Nephron progenitor cell (in vitro differentiated cells): ENCODE results near the gene IPCEF1.

Source experiments
- DNase-seq: peaks from one replicate; pipeline ENCODE4 v3.0.0; 2021
- H3K27ac Mint-ChIP-seq: 2 replicates; pipeline ENCODE4 v1.8.0; 2021; ENCODE audit warnings: mild to moderate bottlenecking, moderate library complexity, mixed read lengths
- H3K27me3 Mint-ChIP-seq: 2 replicates; pipeline ENCODE4 v1.8.0; 2021; ENCODE audit warnings: mild to moderate bottlenecking, low read depth, mixed read lengths; ENCODE audit not compliant: poor library complexity
- H3K36me3 Mint-ChIP-seq: 2 replicates; pipeline ENCODE4 v1.8.0; 2021; ENCODE audit warnings: low read depth, mixed read lengths
- H3K4me1 Mint-ChIP-seq: 2 replicates; pipeline ENCODE4 v1.8.0; 2021; ENCODE audit warnings: mixed read lengths
- H3K4me3 Mint-ChIP-seq: 2 replicates; pipeline ENCODE4 v1.8.0; 2021; ENCODE audit warnings: mild to moderate bottlenecking, moderate library complexity, mixed read lengths
- H3K9me3 Mint-ChIP-seq: 2 replicates; pipeline ENCODE4 v1.8.0; 2021; ENCODE audit warnings: mild to moderate bottlenecking, moderate library complexity, mixed read lengths
- CTCF ChIP-seq: fragments of 200-600 bp; sonication (generic); IDR thresholded peaks from 2 replicates; pipeline ENCODE4 v1.5.0; 2021; ENCODE audit warnings: antibody characterized with exemption

Gene IPCEF1

DNA sequence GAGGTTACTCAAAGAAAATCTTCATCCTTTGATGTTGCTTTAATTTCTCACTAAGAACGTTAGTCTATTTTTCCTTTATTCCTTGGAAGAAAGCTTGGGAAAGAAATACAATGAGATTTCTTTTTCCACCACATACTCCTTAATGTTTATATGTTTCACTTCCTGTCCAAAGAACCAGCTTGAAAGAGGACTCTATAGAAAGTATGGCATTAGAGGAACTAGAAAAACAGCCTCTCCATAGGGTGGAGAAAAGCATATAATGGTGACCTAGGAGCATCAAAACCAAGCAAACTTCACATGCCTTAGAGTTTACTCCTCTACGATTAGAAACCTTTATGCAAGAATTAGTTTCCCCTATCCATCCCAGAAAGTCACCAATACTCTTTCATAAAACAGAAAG lies 186.5 kb downstream of the IPCEF1 start:
- Mint-ChIP-seq H3K27me3 (no peaks in the 10 kb centered on the region), H3K9me3 (peaks cover 44% of the 10 kb centered on the region), H3K4me3 (no peak overlapping the region), H3K4me1 (peaks cover 20% of the 10 kb centered on the region), H3K36me3 (peaks cover 15% of the 10 kb centered on the region), H3K27ac (no peak overlapping the region)
- DNase-seq: no peak
- no peak for TF ChIP-seq CTCF

DNA sequence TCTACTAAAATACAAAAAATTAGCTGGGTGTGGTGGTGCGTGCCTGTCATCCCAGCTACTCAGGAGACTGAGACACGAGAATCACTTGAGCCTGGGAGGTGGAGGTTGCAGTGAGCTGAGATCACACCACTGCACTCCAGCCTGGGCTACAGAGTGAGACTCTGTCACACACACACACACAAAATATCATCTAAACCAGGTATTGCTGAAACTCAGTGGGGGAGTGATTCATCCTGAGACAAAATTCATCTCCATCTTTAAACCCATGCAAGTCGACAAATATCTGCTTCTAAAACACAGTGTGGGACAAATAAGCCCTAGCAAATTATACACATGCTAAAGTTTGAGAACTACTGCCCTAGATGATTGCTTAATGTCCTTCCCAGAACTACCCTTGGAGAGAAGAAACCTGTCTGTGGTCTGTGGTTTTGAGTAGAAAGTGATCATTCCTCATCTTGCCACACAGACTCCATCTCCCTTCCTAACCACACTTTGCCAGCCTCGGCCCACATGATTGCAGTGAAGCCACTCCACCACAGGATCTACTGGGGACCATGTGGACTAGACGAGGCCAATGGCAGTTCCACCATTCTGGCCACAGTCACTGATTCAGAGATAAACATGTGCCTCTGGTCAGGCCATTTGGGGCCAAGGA lies 187.3 kb downstream of the IPCEF1 start:
- H3K36me3 Mint-ChIP-seq: peaks cover 15% of the 10 kb centered on the region
- peaks cover 38% of the 10 kb centered on the region for H3K9me3 Mint-ChIP-seq
- no peak for TF ChIP-seq CTCF
- peaks cover 23% of the 10 kb centered on the region for H3K4me1 Mint-ChIP-seq
- no peak overlapping the region for H3K4me3 Mint-ChIP-seq
- H3K27ac Mint-ChIP-seq: no peak overlapping the region
- DNase-seq: no peak
- H3K27me3 Mint-ChIP-seq: no peaks in the 10 kb centered on the region

GRCh38 chr6:154167126-154167525 lies 189.5 kb downstream of the IPCEF1 start:
- Mint-ChIP-seq H3K27me3 (no peaks in the 10 kb centered on the region), H3K4me1 (peaks cover 23% of the 10 kb centered on the region), H3K9me3 (peaks cover 20% of the 10 kb centered on the region), H3K36me3 (peaks cover 4% of the 10 kb centered on the region), H3K27ac (no peak overlapping the region), H3K4me3 (no peak overlapping the region)
- TF ChIP-seq CTCF: no peak
- no peak for DNase-seq

DNA sequence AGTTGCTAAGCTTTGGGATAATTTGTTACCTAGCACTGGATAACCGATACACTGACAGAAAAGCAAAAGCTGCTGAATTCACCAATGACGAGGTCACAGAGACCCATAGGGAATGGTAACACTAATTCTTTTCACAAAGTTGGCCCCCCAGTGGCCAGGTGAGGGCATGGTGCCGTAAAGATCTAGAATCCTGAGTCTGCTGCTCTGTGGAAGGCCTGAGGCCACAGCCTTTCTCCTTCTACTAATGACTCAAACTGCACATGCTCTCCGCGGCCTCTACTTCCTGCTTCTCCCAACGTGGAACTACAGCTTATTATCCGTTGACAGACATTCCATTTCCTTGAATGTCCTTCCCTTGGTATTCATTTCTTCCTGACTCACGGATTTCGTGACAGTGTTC lies 190.5 kb downstream of the IPCEF1 start:
- no peak overlapping the region for H3K4me3 Mint-ChIP-seq
- peaks cover 23% of the 10 kb centered on the region for H3K4me1 Mint-ChIP-seq
- peaks cover 4% of the 10 kb centered on the region for H3K36me3 Mint-ChIP-seq
- H3K9me3 Mint-ChIP-seq: peaks cover 19% of the 10 kb centered on the region
- H3K27me3 Mint-ChIP-seq: no peaks in the 10 kb centered on the region
- H3K27ac Mint-ChIP-seq: no peak overlapping the region
- TF ChIP-seq CTCF: no peak
- no peak for DNase-seq

GRCh38 chr6:154165478-154165877 lies 191.1 kb downstream of the IPCEF1 start:
- Mint-ChIP-seq H3K4me3 (peak overlapping the region; percentile 20), H3K9me3 (peaks cover 17% of the 10 kb centered on the region), H3K27me3 (no peaks in the 10 kb centered on the region), H3K36me3 (peaks cover 4% of the 10 kb centered on the region), H3K27ac (peak overlapping the region; percentile 55), H3K4me1 (peaks cover 29% of the 10 kb centered on the region)
- DNase-seq: no peak
- TF ChIP-seq CTCF: no peak

DNA sequence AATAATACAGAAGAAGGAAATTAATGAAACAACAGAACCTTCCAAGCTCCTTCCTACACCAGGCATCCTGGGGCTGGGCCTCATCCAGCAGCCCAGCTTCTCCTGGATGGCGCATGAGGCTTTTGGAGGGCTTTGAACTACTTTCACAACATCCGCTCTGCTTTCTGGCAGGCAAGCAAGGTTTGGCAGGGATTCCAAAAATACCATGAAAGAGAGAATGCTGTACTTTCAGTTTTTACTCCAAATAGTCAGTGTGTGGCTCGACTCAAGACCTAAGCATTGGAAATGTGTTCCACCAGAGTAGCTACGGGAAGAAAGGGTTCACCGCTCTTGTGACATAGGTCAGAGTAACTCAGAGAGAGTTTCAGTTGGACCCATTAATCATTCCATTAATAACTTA lies 192.2 kb downstream of the IPCEF1 start:
- peak overlapping the region; percentile 97 for H3K27ac Mint-ChIP-seq
- H3K36me3 Mint-ChIP-seq: peaks cover 4% of the 10 kb centered on the region
- peaks cover 37% of the 10 kb centered on the region for H3K4me1 Mint-ChIP-seq
- H3K4me3 Mint-ChIP-seq: no peak overlapping the region
- H3K9me3 Mint-ChIP-seq: peaks cover 13% of the 10 kb centered on the region
- no peak for TF ChIP-seq CTCF
- no peaks in the 10 kb centered on the region for H3K27me3 Mint-ChIP-seq
- DNase-seq: peak; percentile 7
